GM18508 (cell line): ENCODE data around the gene ZBTB33.

Source experiments
- ATAC-seq: cut with Tn5 transposase; IDR thresholded peaks from one replicate; pipeline ENCODE4 v1.9.1; 2021; ENCODE audit warnings: moderate number of reproducible peaks; ENCODE audit not compliant: insufficient read depth, unreplicated experiment

Gene ZBTB33

GRCh38 chrX:120250522-120251271 lies at the start of gene ZBTB33:
Gene ZBTB33, plus strand, starts transcription at chrX:120250812. Its CDS starts 2,604 bp downstream, at chrX:120253416.
- ATAC-seq = peak; percentile 84

- no peak for ATAC-seq
Observed at GRCh38 chrX:120200851-120201250, 49.8 kb upstream of the ZBTB33 start.

GRCh38 chrX:120205816-120206753 lies 44.5 kb upstream of the ZBTB33 start:
- no peak for ATAC-seq

- ATAC-seq = no peak
Observed at GRCh38 chrX:120207009-120207605, 43.5 kb upstream of the ZBTB33 start.

GRCh38 chrX:120213438-120214265 lies 37.0 kb upstream of the ZBTB33 start:
- no peak for ATAC-seq

- ATAC-seq = no peak
Observed at GRCh38 chrX:120223374-120223773, 27.2 kb upstream of the ZBTB33 start.

GRCh38 chrX:120224388-120224787 lies 26.2 kb upstream of the ZBTB33 start:
- ATAC-seq = no peak

- ATAC-seq = no peak
Observed at GRCh38 chrX:120228187-120228908, 22.3 kb upstream of the ZBTB33 start.

GRCh38 chrX:120235284-120235683 lies 15.3 kb upstream of the ZBTB33 start:
- no peak for ATAC-seq

GRCh38 chrX:120236687-120237479 lies 13.7 kb upstream of the ZBTB33 start:
- no peak for ATAC-seq

- no peak for ATAC-seq
Observed at GRCh38 chrX:120238933-120239332, 11.7 kb upstream of the ZBTB33 start.

- ATAC-seq = no peak
Observed at GRCh38 chrX:120242813-120243212, 7.8 kb upstream of the ZBTB33 start.

GRCh38 chrX:120244395-120244734 lies 6.2 kb upstream of the ZBTB33 start:
- no peak for ATAC-seq

- ATAC-seq = no peak
Observed at GRCh38 chrX:120244735-120245498, 5.7 kb upstream of the ZBTB33 start.

GRCh38 chrX:120251471-120252011 lies 929 bp downstream of the ZBTB33 start:
- ATAC-seq = no peak

- ATAC-seq = no peak
Observed at GRCh38 chrX:120253784-120254183, 3.2 kb downstream of the ZBTB33 start.

GRCh38 chrX:120260369-120260768 lies 9.8 kb downstream of the ZBTB33 start:
- no peak for ATAC-seq
